GM19099 (cell line): ENCODE data around the gene ARHGAP5.

Experiments used
- POLR2A ChIP-seq: IDR thresholded peaks from 3 replicates; pipeline ENCODE4 v1.6.1; 2011; ENCODE audit warnings: low read depth; ENCODE audit not compliant: insufficient read length; ENCODE audit errors: extremely low read depth

Gene ARHGAP5

GRCh38 chr14:32077081-32078022 lies at the start of gene ARHGAP5:
Gene ARHGAP5, plus strand, starts transcription at chr14:32077304. Its CDS starts 13,366 bp downstream, at chr14:32090670.
- TF ChIP-seq POLR2A: no peak

GRCh38 chr14:32028599-32028998 lies 48.5 kb upstream of the ARHGAP5 start:
- no peak for TF ChIP-seq POLR2A

GRCh38 chr14:32033543-32033942 lies 43.6 kb upstream of the ARHGAP5 start:
- TF ChIP-seq POLR2A: no peak

- no peak for TF ChIP-seq POLR2A
Observed at GRCh38 chr14:32038876-32039275, 38.2 kb upstream of the ARHGAP5 start.

- no peak for TF ChIP-seq POLR2A
Observed at GRCh38 chr14:32039401-32040030, 37.6 kb upstream of the ARHGAP5 start.

- no peak for TF ChIP-seq POLR2A
Observed at GRCh38 chr14:32043624-32044023, 33.5 kb upstream of the ARHGAP5 start.

- TF ChIP-seq POLR2A: no peak
Observed at GRCh38 chr14:32044454-32044853, 32.6 kb upstream of the ARHGAP5 start.

GRCh38 chr14:32047791-32048190 lies 29.3 kb upstream of the ARHGAP5 start:
- no peak for TF ChIP-seq POLR2A

- TF ChIP-seq POLR2A: no peak
Observed at GRCh38 chr14:32049361-32050088, 27.6 kb upstream of the ARHGAP5 start.

- no peak for TF ChIP-seq POLR2A
Observed at GRCh38 chr14:32050878-32051277, 26.2 kb upstream of the ARHGAP5 start.

GRCh38 chr14:32054536-32054935 lies 22.6 kb upstream of the ARHGAP5 start:
- TF ChIP-seq POLR2A: no peak

- TF ChIP-seq POLR2A: no peak
Observed at GRCh38 chr14:32055175-32055574, 21.9 kb upstream of the ARHGAP5 start.

GRCh38 chr14:32059702-32060101 lies 17.4 kb upstream of the ARHGAP5 start:
- no peak for TF ChIP-seq POLR2A

GRCh38 chr14:32064931-32065330 lies 12.2 kb upstream of the ARHGAP5 start:
- TF ChIP-seq POLR2A: no peak

- no peak for TF ChIP-seq POLR2A
Observed at GRCh38 chr14:32068708-32069107, 8.4 kb upstream of the ARHGAP5 start.
